NOMO-1 treated with dmso at 0.1 percent for 144 hours (cell line): Measurements from ENCODE around the gene PGPEP1.
"Not testable (repeated sequence)": the region's sequence is repeated elsewhere in the genome, so short reads cannot be mapped to it uniquely, and the experiment has no call there.

ENCODE experiments used
- DNase-seq: peaks from one replicate; lab custom pipeline; 2025; ENCODE audit not compliant: unreplicated experiment; lab: John Stamatoyannopoulos, UW

PGPEP1 gene

DNA sequence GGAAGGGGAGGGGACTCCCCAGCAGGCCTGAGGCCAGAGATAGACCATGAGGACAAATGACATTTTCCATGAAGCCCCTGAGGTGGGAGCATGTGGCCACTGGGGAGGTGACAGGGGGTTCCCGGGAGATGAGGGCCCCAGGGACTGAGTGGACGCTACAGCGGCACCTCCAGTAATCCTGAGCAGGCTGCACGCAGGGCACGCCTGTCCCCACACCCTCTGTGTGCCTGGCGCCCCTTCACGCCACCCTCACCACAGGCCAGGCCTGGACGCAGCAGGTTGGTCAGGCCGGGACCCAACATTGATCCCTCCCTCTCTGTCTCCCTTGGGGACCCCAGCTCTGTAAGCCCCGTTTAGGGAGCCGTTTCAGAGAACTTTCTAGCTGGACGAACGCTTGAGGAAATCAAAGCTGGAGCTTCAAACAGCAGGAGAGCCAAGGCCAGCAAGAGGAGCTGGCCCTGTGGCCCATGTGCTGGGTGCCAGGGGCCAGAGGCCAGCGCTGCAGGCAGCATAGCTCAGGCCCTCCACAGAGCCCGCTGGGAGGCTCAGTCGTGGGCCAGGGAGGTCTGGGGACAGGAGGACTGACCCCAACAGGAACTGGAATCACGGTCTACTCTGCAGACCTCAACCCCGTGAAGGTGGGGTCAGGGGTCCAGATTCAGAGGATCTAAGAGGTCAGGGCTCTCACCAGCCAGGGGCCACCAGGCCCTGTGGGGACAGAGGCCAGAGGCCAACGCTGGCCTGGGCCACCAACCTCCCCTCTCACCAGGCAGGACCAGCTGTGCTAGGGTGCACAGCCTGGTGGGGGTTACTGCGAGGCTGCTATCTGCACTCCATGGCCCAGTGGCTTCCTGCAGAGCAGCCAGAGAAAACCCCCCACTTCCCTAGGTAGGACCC is 32.1 kb upstream of the PGPEP1 start:
- no peak for DNase-seq

DNA sequence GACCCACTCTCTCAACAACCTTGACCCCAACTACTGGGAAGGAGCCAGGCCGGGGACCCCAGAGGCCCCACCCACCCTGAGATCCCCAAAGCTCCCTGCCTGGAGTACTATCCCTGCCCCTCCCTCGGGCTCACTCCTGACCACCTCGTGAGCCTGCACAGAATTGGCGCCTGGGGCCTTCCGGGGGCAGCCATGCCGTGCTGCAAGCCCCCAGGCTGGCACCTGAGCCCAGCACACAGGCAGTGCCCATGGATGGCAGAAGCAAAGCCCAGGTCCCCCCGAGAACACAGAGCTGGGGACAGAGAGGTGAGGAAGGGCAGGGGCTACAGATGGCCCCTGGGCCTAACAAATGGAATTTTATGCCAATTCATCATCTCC is 31.5 kb upstream of the PGPEP1 start:
- no peak for DNase-seq

DNA sequence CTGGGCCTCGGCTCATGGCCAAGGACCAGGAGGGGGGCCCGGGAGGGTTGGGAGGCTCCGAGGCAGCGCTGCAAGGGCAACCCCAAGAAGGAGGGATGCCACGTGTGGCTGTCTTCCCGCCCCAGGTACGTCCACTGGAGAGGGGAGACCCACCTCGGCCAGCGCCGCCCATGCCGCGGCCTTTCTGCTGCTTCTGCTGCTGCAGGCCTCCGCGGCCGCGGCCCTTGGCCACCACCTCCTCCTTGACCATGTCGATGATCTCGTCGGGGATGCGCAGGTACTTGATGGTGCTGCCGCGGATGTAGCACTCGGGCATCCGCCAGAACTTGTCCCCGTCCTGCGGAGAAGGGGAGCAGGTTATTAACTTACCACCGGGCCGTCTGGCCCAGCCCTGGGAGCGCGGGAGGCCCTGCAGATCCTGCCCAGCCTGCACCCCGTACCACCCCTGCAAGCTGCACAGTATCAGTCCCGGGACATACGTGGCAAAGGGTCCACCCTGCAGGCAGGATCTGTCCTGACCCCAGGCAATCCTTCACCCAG is 30.8 kb upstream of the PGPEP1 start:
- DNase-seq = no peak

DNA sequence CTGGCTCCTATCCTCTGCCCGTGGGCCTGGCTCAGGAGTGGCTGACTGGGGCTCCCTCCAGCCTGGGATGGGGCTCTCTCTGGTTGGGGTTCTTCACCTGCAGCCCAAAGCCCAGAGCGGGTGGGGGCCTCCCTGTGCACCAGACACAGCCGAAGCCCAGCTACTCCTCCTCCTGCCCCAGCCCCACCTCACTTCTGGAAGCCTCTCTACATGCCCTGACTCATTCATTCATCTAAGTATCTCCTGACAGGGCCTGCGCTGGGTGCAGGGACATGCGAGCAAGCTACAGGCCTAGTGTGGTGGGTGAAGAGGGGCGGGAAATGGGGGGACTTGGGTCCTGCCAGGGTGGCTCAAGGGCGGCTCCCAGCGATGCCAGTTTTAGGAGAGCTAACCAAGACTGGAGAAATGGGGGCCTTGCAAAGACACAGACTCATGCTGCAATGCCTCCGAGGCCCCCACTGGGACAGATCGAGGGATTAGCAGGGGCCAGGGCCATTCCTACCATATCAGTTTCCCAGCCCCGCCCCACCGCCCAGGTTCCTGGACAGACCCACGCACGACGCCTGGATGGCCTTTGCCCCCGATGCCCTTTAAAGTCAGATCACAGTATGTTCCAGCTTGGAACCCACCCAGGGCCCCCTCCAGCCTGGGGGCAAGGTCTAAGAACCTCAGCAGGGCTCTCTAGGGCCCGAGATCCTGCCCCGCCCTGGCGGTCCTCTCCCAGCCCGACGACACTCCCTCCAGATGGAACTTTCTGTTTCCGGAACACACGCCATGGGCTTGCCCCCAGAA is 30.1 kb upstream of the PGPEP1 start:
- DNase-seq = no peak

DNA sequence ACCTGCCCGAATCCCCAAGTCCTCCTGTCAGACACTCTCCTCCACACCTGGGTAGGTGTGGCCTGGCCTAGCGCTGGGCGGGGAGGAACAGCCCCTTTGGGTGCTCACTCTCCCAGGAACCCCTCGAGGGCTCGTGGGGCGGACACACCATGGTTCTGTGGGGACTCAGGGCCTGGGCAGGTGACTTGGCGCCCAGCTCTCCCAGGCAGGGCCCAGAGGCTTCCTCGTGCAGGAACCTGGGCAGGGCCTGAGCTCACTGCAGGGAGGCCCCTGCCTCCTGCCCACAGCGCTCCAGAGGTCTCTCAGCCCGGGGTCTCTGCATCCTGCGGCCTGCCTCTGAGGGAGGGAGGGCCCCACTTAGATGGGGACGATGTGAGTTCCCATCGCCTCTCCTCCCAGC is 29.4 kb upstream of the PGPEP1 start:
- DNase-seq = no peak

DNA sequence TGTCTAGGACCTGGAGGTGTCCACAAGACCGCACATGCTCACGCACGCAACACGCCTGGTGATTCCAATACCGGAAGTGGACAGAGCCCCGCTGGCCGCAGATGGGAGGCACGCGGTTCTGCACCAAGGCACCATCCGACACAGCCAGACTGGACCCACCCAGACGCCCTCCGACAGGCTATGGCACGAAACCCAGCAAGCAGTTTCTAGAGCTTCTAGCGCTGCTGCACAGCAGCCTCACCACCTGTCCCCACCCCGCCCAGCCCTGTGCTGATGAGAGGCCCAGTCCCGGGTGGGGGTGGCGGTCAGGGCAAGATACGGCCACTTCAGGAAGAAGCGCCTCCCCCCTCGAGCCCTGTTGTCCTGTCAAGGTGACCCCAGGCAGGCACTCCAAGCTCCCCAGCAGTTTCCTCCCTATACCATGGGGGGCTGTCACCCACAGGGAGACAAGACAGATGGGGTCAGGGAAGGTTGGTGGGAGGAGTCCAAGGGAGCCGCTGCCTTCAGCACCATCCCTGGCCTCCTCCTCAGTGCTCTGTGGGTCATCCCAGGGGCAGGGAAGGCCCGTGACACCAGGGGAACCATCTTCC is 28.8 kb upstream of the PGPEP1 start:
- no peak for DNase-seq

DNA sequence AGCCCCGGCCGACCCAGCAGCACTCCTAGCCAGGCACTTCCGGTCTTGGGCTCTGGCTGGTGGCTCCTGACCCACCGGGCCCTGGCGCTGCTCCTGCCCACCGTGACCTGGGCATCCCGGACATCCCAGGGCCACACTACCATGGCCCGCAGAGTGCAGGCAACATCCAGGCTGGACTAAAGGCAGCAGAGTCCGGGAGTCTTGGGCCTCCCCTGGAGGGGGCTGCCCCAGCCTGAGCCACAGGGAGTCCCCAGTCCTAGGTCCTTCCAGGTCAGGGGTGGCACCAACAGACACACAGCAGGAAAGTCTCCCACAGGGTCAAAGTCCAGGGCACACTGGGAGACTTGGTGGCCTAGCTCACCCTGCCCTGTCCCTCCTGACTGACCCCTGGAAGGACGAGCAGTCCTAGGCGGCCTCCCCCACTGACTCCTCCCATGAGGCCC is 28.3 kb upstream of the PGPEP1 start:
- DNase-seq = no peak

DNA sequence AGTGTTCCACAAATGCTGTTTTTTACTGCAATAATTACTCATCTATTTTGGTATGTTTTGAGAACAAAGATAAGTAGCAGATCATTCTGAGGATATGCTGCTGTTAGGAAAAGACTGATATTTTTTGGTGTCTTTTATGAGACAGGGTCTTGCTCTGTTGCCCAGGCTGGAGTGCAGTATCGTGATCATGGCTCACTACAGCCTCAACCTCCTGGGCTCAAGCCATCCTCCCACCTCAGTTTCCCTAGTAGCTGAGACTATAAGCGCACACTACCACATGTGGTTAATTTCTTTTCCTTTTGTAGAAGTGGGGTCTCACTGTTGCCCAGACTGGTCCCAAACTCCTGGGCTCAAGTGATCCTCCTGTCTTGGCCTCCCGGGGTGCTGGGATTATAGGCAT is 27.0 kb upstream of the PGPEP1 start:
- no peak for DNase-seq

DNA sequence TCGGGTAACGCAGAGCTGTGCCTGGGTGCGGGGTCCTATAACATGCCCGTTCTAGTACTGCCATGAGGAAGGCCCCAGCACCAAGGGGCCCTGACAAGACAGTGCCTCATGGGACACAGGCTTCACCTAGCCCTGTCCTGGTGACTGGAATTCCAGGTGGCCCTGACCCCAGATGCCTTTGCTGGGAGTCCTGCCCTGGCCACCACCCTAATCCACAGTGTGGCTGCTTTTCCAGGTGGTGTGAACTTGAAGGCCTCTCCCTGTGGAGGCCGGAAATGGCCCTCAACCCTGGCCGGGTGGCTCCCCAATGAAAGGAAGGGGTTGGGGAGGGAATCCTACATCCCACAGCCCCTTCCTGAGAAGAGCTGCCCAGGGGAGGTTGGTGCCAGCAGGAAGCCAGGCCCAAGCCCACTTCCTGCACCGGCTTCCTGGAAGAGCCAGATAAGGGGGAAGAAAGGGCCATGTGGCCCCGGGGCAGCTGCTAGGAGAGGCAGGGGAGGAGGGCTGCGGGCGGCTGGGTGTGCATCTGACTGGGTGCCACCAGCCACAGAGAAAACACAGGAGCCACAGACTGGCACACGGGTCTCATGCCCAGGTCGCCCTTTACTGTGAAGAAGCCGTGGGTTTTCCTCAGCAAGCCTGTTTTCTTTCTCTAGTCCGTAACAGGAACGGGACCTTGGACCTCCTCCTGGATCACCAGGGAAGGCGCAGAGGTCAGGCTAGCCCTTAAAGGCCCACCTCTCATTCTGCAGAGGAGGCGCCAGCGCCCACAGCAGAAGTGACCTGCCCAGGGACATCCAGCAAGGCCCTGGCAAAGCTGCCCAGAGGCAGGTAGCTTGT is 22.2 kb upstream of the PGPEP1 start:
- DNase-seq = no peak

DNA sequence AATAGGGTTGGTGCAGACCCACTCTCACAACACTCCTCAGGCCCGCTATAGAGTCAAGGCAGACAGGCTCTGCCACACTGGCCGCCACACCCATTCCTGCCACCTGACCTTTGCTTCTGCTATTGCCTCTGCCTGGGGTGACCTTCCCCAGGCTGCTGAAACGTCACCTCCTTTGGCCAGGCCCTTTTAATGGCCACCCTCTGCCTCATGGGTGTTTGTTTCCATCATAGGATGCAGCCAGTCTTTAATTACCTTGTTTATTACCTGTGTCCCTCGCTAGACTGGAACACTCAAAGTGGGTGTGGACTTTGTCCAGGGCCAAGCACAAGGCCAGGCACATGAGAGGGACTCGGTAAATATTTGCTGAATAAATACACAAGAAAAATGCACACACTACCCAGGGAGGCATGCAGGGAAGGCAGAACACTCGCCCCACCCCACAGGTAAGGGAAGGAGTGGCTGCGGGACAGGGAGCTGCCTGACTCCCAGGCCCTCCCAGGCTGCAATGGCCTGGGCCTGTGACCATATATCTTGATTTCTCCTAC is 20.7 kb upstream of the PGPEP1 start:
- DNase-seq = no peak

DNA sequence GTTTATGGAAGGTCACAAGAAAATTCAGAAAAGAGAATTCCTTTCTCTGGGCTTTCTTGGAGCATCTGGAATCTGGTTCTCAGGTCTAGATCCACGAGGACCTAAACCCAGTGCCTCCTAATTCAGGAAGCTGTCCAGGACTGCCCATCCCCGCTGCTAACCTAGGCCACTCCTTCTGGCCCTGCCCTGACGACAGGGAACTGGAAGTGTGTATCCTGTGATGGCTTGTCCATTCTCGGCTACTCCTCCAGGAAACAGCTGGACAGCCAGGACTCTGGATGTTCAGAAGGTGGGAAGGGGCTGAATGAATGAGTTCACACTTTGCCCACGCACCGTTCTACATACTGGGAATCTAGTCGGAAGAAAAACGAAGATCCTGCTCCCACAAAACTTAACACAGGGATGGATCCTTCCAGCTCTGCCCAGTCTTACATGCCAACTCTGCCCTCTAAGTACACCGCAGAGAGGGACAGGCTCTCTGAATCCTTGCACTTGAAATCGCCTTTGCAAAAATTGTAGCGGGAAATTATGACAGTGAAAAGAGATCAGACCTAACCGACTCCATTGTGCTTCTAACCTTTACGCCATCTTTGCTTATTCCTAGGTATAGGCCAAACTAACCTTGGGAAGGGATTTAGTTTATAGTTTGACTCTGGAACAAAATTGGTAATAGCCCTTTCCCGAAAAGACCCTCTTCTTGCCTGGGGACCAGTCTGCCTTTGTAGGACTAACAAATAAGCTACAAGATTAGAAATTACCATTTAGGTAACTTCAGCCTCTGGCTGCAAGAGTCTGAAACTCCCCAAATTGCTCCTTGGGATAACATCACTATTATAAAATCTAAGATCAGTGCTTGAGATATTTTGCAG is 19.3 kb upstream of the PGPEP1 start:
- no peak for DNase-seq

DNA sequence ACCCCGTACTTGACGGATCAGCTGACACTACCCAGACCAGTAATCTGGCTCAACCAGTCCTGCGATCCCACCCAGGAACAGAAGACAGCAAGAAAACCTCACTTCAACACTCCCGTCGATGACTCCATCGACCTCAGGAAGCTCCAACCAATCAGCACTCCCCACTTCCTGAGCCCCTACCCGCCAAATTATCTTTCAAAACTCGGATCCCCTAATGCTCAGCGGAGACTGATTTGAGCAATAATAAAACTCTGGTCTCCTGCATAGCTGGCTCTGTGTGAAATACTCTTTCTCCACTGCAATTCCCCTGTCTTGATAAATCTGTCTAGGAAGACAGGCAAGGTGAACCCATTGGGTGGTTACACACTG is 18.7 kb upstream of the PGPEP1 start:
- peak; percentile 30 for DNase-seq

DNA sequence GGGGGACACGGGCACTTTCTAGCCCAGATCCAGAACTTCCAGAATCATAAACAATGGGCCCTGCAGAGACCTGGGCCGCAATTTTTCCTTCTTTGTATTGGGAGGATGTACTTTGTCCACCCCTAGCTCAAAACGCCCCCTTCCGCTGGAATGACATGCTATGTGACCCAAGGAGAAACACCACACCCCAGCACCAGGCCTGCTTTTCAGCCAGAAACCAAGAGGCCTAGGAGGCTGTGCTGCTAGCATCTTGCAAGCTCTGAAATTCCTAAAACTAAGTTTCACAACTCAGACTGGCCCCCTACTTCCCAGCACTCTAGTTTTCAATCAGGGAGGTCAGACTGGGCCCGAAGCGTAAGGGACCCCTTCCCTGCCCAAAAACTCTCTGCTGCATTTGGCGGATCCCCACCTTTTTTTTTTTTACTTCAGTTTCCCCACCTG is 18.1 kb upstream of the PGPEP1 start:
- peak; percentile 51 for DNase-seq

DNA sequence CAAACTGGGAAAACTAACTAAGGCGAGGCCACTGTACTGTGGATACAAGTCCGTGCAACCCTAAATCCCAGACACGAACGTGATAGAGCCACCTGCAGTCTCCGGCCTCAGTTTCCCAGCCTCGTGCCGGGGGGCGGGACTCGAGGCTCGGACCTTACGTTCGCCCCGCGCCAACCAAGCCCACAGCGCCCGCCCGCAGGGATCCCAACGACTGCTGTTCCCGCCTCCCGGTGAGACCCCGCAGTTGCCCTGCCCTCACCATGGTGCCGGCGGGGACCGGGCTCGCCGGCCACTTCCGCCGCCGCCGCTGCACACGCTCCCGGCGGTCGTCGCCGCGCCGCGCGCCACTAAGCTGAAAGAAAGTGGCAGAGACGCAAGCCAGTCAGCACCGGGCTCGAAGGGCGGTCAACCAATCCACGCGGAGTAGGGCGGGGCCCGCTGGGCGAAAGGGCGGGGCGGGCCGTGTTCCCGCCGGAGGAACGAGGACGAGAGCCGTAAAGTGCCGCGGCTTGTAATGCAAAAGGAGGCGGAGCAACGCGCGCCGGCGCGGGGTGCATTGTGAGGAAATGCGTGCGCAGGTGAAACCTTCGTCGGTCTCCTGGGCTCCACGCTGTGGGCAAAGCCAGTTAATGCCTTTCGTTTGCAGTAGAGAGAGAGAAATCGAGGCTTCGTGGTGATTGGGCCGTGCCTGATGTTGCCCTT is 17.5 kb upstream of the PGPEP1 start, which contains the start of gene LSM4:
Gene LSM4, minus strand, starts transcription at position 318 of the 702 bp plus-strand sequence. Its CDS starts 56 bp downstream, at position 262.
- peak; percentile 96 for DNase-seq

DNA sequence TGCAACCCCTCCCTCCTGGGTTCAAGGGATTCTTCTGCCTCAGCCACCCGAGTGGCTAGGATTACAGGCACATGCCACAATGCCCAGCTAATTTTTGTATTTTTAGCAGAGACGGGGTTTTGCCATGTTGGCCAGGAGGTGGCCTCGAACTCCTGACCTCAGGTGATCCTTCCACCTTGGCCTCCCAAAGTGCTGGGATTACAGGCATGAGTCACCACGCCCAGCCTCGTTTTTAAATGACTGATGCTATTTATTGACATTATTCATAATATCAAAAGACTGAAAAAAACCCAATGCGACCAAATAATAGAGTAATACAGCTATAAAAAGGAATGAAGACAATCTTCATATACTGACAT is 16.0 kb upstream of the PGPEP1 start:
- not testable (repeated sequence) for DNase-seq

DNA sequence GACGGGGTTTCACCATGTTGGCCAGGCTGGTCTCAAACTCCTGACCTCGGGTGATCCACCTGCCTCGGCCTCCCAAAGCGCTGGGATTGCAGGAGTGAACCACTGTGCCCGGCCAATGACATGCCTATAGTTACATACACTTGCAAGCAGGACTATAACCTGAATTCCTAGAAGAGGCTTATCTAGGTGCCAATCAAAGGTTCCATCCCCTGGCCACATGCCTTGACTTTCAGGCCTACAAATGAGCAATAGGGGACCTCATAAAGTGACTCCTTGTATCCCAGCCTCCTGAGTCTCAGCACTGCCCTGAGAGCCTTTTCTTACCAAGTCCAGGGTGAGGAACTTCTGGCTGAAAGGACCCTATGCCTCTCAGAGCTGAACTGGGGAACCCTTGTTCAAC is 13.6 kb upstream of the PGPEP1 start:
- DNase-seq = no peak

DNA sequence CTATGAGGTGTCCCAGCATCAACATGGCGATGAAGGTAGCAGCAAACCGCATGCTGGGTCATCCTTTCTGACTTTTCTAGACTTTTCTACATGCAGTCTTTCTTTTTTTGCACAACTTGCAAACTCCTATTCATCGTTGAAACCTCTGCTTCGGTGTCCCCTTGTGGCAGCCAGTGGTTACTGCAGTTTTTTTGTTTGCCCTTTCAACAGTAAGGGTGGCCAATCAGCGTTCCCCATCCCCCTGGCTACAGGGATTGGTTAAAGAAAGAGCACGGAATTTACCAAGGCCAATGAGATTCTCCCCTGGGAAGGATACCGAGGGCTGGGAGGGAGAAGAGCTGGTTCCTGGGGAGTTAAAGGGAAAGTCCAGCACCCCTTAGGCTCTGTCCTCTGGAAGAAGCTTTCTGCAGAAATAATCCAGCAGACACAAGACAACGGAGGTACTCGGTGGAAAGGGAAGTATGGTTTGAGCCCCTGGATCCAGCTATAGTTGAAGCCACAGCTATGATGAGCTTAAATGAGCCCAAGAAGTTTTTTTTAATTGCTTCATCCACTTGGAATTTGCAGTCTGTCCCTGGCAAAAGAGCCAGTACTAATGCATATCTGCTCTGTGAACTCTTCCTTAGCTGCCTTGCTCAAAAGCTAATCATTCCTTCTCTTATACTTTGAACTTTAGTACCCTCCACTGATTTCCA is 11.9 kb upstream of the PGPEP1 start:
- peak; percentile 90 for DNase-seq

DNA sequence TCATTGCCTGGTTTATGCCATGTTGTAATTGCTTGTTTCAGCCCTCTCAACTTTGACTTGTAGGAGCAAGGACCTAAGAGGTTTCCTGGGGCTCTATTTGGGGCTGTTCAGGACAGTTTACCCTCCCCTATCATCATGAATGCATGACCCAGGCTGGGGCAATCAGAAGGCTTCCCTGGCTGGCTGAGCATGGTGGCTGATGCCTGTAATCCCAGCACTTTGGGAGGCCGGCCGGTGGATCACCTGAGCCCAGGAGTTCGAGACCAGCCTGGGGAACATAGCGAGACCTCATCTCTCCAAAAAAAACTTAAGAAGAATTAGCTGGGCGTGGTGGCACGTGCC is 11.4 kb upstream of the PGPEP1 start:
- no peak for DNase-seq
